KG1 (cell line): Measurements from ENCODE around the gene TCIRG1.
"Not testable (repeated sequence)": the region's sequence is repeated elsewhere in the genome, so short reads cannot be mapped to it uniquely, and the experiment has no call there.

ENCODE experiments used
- DNase-seq: peaks from one replicate; lab custom pipeline; 2025; lab: John Stamatoyannopoulos, UW

Gene TCIRG1

GRCh38 chr11:68083517-68083916 lies 44.7 kb downstream of the TCIRG1 start:
- DNase-seq: no peak

- DNase-seq: no peak
These were observed 50.9 kb downstream of the TCIRG1 start for GRCh38 chr11:68089679-68090078.

GRCh38 chr11:68090287-68090686 lies 51.5 kb downstream of the TCIRG1 start:
- DNase-seq: no peak

DNA sequence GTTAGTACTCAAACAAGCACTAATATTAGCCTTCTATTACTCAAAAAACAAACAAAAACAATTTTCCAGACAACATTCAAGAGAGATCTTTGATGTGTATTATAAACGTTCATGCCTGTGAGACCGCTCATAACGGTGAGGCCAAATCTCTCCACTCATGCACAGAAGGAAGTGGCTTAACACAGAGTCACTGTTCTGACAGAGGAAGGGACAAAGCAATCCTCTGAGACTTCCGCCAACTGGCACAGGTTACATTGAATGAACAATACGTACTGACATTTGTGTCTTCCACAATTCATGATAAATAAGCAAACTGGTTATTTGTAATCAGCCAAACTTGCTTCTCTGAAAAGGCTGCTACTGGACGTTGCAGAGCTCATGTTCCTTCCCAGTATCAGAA lies 51.9 kb downstream of the TCIRG1 start:
- peak; percentile 57 for DNase-seq

GRCh38 chr11:68092411-68092810 lies 53.6 kb downstream of the TCIRG1 start:
- no peak for DNase-seq

- not testable (repeated sequence) for DNase-seq
These were observed 54.1 kb downstream of the TCIRG1 start for GRCh38 chr11:68092946-68093345.

- DNase-seq: no peak
These were observed 54.7 kb downstream of the TCIRG1 start for GRCh38 chr11:68093565-68093964.

DNA sequence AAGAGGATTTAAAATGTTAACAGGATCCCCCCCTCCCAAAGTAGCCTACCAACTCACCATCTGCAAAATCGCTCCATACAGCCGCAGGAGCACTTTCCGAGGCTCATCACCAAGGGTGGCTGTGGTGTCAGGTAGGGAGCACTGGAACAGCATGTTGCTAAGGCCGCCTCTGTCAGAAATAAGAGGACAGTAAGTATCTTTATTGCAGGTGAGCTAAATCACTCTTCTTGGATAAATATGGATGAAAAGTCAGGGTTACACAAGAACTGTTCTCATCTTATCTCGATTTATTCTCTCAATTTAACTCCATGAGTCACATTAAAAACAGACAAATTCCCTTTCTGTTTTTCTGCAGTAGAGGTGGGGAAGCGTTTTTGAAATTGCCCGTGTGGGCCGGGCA lies 58.1 kb downstream of the TCIRG1 start:
- DNase-seq: no peak

DNA sequence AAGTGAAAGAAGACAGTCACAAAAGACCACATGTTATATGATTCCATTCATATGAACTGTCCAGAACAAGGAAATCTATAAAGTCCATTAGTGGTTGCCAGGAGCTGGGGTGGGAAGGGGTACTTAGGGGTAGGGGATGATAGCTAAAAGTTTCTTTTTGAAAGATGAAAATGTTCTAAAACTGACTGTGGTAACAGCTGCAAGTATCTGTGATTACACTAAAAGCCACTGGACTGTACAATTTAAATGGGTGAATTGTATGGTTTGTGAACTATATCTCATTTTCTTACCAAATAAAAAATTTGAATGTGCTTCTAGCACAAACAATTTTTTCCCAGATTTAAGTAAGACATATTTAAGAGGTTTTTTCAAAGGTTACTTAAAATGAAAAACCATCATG lies 60.2 kb downstream of the TCIRG1 start:
- DNase-seq: no peak

DNA sequence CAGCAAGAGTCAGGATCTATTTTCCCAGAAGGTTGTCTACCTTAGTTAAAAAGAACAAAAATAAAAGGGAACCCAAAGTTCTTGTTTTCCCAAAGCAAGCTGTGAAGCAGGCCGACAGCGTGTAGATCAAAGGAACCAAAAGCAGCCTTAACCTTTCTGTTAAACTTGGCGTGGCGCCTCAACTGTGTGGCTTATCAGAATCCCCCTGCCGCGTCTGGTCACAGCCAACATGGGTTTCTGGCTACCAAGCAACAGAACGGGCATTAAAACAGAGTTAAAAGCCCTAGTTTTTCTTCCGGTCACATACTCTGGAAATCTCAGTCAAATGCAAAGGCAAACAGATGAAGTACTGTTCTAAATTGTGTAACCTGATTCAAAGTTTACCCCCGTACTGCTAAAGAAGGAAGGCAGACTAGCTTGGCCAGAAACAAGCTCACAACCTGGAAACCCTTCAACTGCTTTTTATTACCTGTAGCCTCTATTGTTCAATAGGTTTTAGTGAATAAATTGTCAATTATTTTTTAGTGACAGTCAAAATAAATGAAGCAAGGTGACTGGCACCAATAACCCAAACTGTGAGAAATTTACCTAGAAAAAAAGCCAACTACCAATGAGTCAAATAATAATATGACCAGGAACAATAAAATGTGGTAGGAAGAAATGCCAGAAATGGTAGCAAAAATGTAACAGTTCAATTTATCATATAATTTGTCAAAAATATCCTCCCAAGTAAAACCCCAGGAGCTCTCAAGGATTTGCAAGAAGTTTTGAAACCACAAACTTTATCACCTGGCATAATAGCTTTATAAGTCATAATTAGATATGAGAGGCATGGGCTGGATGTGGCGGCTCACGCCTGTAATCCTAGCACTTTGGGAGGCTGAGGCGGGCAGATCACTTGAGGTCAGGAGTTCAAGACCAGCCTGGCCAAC lies 60.9 kb downstream of the TCIRG1 start:
- DNase-seq: no peak
